Activated gamma-delta T cell treated with Interleukin-2 at 50 U/mL for 16 hours (primary cell): Measurements from ENCODE around the gene RNASE11.
"Not testable (repeated sequence)": the region's sequence is repeated elsewhere in the genome, so short reads cannot be mapped to it uniquely, and the experiment has no call there.

Experiments used
- DNase-seq: peaks from one replicate; pipeline ENCODE4 v3.0.0-alpha.2; 2020

The RNASE11 gene

GRCh38 chr14:20613094-20614037, 25.6 kb upstream of the RNASE11 start:
- DNase-seq: peak; percentile 77

DNA sequence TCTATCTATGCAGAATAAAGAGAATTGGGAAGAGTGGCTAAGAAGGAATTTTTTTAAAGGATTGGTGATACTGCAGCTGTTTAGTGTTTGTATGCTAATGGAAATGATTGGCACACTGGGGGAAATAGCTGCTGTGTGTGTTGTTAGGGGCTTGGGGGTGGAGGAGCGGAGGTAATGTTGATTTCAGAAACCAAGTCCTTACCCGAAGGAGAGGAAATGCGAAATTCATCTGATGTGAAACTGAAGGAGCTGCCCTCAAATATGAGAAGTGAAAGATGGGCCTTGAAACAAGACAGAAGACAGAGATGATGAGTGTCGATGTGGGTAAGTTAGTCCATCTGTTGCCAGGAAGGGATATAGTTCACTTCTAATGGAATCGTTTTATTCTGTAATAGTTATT, 24.6 kb upstream of the RNASE11 start:
- no peak for DNase-seq

DNA sequence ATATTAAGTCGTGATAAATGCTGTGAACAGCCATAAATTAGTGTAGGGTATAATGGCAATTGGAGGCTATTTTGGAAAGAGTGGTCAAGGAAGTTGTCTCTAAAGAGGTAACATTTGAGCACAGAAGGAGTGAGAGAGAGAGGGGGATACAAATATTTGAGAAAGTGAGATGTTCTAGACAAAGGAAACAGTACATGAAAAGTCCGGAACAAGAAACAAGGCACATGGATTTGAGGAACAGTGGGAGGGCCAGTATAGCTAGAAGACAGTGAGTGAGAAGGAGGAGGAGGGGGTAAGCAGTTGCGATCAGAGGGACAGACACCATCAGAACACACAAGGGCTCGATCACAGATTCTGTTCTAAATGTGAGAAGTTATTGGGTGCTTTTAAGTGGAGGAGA, 23.5 kb upstream of the RNASE11 start:
- no peak for DNase-seq

- peak; percentile 61 for DNase-seq
Measured at GRCh38 chr14:20610002-20610765, 22.4 kb upstream of the RNASE11 start.

DNA sequence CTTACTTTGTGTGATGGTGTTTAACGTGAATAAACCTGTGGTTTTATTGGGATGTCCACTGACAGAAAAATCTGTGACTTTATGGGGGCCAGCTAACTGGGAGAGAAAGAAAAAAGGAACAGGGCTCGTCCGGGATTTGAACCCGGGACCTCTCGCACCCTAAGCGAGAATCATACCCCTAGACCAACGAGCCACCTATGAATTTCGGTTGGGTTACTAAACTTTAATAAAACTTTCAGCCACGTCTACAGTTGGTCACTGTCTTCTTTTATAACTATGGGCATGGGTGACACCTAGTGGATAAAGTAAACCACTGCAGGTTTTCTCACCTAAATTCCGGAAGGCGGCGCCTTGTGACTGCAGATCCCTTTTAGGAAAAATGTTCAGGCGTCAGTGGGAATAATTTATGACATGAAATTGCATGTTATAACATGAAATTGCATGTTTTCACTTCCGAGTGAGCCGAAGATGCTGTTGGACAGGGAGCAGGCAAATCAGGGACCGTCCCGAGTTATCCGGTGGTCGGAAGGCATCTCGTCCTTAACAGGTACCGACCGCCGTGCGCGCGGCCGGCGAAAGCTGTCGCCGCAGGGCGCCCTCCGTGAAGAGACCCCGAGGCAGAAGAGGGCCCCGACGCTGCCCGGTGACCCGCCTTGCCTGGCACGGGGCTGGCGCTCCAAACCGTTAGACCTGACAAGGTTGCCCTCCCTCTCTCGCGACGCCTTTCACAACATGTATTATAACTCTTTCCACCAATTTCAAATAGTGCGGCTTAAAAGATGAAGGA, 21.6 kb upstream of the RNASE11 start:
- peak; percentile 47 for DNase-seq

DNA sequence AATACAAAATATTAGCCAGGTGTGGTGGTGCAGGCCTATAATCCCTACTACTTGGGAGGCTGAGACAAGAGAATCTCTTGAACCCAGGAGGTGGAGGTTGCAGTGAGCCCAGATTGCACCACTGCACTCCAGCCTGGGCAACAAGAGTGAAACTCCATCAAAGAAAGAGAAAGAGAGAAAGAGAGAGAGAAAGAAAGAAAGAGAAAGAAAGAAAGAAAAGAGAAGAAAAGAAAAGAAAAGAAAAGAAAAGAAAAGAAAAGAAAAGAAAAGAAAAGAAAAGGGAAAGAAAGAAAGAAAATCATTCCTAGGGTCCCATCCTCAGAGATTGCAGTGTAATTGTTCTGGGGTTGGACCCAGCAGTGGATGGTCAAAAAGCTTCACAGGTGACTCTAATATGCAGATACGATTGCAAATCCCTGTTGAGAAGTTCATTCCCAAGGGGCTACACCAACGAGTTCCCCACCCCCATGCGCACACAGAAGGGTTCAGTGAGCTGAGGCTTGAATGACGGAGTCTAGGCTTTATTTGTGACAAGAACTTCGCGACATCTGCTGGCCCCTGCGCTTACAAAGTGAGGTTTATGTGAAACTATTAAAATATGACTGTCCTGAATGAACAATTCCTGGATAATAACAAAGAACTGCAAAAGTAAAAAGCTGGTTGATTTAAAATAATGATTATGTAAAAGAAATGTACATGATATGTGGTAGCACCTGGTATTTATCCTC, 20.7 kb upstream of the RNASE11 start:
- DNase-seq: no peak

- DNase-seq: no peak
Measured at GRCh38 chr14:20607617-20608016, 19.8 kb upstream of the RNASE11 start.

DNA sequence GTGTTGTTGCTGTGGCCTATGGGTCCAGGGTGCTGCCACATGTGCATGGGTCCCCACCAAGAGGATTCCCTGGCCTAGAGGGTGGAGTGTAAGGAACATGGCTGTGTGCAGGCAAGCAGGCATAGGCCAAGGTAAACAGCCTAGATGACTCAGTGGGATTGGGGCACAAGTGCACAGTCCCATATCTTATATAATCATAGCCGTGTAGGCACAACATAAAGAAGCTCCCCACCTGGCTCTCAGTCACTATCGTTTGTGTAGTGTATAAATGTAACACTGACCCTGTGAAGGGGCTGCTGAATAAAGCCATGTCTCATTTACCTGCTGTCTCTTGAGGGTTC, 19.1 kb upstream of the RNASE11 start:
- no peak for DNase-seq

DNA sequence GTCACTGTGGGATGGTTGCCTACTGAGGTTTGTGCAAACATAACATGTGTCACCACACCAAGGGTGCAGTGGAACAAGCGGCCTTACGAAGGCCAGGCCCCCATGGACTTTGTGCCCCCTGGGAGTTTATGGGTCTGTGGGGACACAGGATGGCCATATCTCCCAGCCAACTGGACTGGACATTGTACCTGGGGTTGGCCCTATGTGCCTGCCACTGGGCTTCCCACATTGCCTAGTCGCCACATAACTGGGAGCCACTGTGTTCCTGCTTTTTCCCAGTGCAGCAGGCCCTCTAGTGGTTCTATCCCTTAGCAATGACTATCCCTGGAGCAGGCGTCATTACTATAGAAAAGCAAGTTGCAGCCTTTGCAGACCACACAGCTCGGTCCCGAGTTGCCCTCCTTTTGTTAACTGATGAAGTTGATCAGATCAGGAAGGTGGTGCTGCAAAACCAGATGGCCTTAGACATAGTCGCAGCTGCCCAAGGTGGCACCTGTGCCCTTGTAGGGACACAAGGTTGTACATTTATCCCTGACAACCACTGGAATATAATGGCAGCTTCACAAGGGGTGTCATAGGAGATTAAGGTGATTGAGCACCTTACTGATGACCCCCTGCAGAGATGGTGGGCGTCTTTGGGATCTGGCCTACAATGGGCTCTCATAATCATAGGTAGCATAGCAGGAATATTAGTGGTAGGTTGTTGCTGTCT, 18.5 kb upstream of the RNASE11 start:
- DNase-seq: no peak

DNA sequence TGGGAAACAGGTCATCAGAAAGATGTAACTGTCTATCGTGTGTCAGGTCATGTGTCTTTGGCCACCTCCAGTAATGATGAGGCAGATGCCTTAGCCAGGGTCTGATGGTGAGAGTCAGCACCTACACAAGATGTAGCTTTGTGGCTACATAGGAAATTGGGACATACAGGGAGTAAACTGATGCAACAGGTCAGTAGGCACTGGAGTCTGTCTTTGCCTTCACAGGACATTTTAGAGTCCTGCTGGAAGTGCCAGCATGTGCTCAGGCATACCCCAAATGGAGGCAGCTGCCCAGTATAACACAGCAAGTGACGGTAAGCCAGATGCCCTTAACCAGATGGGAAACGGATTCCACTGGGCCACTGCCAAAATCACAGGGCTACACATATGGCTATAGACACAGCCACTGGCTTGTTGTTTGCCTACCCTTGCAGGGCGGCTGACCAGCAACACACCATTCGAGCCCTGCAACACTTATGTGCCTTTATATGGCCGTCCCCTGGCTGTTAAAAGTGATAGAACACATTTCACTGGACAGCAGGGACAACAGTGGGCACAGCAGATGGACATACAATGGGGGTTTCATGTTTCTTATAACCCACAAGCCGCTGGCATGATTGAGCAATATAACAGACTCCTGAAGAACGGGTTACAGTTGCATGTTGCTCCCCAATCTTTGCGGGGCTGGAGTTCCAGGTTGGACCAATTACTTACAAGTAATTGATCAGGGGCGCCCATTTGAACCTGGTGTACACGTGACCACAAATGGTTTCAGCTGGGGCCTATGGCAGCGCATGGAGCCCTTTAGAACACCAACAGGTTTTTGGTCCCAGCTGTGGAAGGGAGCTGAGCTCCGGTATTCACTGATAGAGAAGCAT, 16.3 kb upstream of the RNASE11 start:
- DNase-seq: no peak

- DNase-seq: no peak
Measured at GRCh38 chr14:20602583-20602982, 14.8 kb upstream of the RNASE11 start.

- no peak for DNase-seq
Measured at GRCh38 chr14:20601522-20601921, 13.7 kb upstream of the RNASE11 start.

DNA sequence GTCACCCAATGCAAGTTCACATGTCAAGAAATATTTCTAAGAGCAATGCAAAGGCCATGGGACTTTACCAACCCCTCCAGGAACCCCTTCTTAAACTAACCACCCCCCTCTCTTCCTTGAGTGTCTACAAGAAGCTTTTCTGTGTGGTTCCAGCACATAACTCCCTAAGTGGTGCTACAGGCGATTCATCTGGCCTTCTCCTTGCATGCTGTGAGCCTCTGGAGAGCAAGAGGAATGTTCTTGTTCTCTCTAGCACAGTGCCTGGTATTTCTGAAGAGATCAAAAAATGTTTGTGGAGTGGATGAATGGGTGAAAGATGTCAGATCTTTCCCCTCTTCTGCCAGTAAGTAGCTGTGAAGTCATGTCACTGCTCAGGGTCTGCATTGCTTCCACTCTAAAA, 9.3 kb upstream of the RNASE11 start:
- no peak for DNase-seq

DNA sequence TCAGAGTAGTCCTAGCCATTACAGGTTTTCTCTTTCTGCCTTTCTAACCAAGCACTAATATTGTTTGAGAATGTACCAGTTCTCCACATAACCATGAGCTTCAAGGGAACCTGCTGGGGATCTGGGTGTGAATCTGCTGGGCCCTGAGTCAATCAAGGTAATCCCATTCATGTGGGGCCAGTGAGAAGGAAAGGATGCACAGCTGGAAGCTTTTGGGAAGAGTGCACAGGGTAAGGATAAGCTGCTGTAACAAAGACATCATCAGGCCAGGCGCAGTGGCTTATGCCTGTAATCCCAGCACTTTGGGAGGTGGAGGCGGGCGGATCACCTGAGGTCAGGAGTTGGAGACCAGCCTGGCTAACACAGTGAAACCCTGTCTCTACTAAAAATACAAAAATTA, 7.9 kb upstream of the RNASE11 start:
- not testable (repeated sequence) for DNase-seq

DNA sequence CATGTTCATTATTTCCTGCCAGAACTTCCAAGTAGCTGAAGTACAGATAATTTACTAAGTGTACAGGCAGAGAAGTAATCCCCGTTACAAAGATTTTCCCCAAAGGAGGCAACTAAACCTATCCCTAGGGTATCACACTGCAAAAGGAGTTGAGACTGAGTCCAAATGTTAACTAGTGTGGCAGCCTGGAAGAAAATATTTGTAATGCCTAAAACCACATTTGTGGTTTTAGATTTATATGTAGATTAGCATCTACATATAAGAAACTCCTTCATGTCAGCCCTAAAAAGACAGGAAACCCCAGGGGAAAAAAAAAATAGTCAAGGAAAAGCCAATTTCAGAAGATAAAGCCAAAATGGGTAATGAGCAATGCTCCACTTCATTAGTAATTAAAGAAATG, 4.8 kb upstream of the RNASE11 start:
- DNase-seq: no peak

GRCh38 chr14:20591235-20591634, 3.4 kb upstream of the RNASE11 start, which contains the start of gene RNASE12:
Gene RNASE12 (minus strand): TSS chr14:20591376. CDS start chr14:20590723, 653 bp downstream.
- no peak for DNase-seq

GRCh38 chr14:20583908-20584307, 3.9 kb downstream of the RNASE11 start:
- DNase-seq: no peak

- no peak for DNase-seq
Measured at GRCh38 chr14:20583142-20583541, 4.7 kb downstream of the RNASE11 start.

DNA sequence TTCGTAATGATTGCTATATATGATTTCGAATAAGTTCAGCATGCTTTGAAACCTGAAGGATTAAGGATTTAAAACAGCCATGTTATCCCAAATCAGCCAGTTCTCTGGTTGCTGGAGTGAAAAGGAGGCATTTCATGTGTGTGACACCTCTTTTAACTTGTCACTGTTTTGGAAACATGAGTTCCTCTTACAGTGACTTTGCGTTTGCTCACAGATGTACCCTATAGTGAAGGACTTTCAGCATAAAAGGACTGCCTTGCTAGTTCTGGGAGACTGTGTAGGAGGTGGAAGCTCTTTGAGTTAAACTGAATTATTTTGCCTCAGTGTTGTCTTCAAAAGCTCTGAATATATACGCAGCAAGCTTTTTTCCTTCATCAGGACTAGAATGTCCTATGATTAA, 7.6 kb downstream of the RNASE11 start:
- DNase-seq: no peak

DNA sequence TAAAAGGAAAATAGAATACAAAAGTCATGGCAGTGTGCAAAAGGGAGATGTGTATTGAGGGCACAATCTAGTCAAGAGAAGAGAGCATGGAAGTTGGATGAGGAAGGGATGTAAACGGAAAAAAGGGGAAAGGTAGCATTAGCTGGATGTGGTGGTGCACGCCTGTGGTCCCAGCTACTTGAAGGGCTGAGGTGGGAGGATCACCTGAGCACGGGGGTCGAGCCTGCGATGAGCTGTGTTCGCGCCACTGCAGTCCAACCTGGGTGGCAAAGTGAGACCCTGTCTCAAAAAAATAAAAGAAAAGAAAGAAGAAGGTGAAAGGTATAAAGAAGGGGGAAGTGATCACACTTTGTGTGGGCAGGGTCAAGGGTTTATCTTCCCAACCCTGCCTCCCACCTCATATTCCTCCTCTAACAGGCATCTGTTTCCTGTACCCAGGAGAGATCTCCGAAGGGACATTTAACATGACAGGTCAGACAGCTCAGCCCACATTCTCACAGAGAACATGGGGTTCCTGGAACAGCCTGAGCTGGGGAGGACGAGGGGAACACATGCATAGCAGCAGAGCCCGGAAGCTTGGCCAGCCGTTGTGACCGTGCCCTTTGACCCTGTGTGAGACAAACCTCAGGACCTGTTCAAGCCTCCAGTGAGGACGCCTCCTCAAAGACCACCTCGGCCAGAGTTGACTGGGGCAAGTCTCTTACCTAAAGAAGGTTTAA, 8.9 kb downstream of the RNASE11 start:
- no peak for DNase-seq
